ENCODE data around the gene DHRSX.
"Not testable (repeated sequence)": the region's sequence is repeated elsewhere in the genome, so short reads cannot be mapped to it uniquely, and the experiment has no call there.

The DHRSX gene

GRCh38 chrX:2519638-2520037, 18.9 kb upstream of the DHRSX start:
- not testable (repeated sequence) for DNase-seq

DNA sequence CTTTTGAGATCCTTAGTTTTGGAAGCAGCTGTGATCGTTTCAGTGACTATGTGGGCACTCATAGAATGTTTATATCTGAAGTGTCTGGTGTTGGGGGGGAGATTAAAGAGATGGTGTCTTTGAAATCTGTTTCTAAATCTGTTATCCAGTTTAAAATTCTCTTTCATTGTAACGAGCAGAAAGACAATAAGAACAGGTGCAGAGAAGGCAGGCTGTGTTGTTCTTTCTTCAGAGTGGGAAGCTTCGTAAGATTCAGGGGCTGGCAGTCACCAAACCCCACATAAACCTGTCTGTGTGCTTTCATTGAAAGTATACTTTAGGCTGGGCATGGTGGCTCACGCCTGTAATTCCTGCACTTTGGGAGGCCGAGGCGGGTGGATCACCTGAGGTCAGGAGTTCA, 16.3 kb upstream of the DHRSX start:
- DNase-seq = no peak

- DNase-seq = no peak
These were observed 15.8 kb upstream of the DHRSX start for GRCh38 chrX:2516623-2517022.

- no peak for DNase-seq
These were observed 13.4 kb upstream of the DHRSX start for GRCh38 chrX:2514131-2514530.

- no peak for DNase-seq
These were observed 12.4 kb upstream of the DHRSX start for GRCh38 chrX:2513121-2513664.

DNA sequence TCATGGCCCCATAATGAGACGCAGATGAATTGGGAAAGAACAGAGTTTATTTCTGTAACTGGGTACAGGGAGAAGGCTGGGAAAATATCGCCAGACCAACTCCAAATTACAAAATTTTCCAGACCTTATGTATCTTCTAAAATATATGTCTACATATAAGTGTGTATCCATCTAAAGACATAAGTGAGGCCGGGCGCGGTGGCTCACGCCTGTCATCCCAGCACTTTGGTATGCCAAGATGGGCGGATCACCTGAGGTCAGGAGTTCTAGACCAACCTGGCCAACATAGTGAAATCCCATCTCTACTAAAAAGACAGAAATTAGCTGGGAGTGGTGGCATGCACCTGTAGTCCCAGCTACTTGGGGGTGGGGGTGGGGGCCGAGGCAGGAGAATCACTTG, 11.7 kb upstream of the DHRSX start:
- no peak for DNase-seq

GRCh38 chrX:2511326-2511725, 10.6 kb upstream of the DHRSX start:
- DNase-seq = no peak

DNA sequence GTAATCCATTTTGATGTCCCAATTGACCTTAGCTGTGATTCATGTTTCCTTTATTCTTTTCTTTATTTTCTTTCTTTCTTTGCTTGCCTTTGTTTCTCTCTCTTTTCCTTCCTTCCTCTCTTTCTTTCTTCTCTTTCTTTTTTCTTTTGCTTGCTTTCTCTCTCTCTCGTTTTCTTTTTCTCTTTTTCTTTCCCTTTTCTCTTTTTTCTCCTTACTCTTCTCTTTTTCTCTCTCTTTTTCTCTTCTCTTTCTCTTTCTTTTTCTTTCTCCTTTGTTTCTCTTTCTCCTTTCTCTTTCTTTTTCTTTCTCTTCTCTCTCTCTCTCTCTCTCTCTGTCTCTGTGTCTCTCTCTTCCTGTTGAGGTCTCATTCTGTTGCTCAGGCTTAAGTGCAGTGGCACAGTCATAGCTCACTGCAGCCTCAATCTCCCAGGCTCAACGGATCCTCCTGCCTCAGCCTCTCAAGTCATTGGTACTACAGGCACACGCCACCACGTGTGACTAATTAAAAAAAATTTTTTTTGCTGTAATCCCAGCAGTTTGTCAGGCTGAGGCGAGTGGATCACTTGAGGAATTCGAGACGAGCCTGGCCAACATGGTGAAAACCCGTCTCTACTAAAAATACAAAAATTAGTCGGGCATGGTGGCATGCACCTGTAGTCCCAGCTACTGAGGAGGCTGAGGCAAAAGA, 8.0 kb upstream of the DHRSX start:
- no peak for DNase-seq

- no peak for DNase-seq
These were observed 7.3 kb upstream of the DHRSX start for GRCh38 chrX:2507904-2508627.

DNA sequence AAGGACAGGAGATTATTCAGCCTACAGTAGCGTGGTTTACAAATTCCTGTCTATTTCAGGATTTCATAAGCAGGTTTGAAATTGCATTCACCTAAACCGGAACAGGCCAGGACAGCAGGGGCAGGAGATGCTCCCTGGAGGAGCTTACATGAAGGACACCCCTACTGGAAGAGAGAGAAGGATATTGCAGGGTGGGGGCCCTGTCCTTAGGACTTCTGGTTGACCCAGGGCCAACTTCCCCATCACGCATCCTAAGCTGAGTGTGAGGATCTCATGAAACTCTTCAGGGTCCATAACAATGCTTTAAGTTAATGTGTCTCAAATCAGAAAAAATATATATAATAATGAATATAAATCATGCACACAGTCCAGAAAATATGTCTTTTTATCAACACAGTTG, 6.4 kb upstream of the DHRSX start:
- no peak for DNase-seq

GRCh38 chrX:2505341-2505740, 4.6 kb upstream of the DHRSX start:
- DNase-seq = not testable (repeated sequence)

- no peak for DNase-seq
These were observed 4.0 kb upstream of the DHRSX start for GRCh38 chrX:2504706-2505332.

GRCh38 chrX:2503591-2504500, 3.1 kb upstream of the DHRSX start:
- no peak for DNase-seq

DNA sequence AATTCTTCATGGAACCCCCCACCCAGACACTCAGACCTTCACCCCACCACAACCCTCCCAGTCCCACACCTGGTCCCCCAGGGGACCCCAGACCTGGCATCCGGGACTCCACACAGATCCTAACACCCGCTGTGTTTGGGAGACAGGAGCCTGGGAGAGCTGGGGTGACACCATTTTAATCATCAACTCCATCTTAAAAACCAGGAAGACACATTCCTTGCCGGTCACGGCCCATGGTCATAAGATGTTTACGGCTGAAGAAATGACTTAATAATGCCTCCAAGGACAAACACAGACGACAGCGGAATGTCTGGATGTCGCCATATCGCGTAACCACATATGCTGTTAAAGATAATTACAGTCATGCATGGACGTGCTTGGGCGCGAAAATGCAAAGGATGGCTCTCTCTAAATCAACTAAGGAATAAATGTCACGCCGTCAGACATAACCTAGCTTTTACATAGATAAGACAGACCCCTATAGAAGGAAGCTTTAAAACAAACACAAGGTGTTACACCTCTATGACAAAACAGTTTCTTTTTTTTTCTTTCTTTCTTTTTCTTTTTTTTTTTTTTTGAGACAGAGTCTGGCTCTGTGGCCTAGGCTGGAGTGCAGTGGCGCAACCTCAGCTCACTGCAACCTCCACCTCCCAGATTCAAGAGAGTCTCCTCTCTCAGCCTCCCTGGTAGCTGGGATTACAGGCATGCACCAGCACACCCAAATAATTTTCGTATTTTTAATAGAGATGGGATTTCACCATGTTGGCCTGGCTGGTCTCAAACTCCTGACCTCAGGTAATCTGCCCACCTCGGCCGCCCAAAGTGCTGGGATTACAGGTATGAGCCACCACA, 2.1 kb upstream of the DHRSX start:
- no peak for DNase-seq

DNA sequence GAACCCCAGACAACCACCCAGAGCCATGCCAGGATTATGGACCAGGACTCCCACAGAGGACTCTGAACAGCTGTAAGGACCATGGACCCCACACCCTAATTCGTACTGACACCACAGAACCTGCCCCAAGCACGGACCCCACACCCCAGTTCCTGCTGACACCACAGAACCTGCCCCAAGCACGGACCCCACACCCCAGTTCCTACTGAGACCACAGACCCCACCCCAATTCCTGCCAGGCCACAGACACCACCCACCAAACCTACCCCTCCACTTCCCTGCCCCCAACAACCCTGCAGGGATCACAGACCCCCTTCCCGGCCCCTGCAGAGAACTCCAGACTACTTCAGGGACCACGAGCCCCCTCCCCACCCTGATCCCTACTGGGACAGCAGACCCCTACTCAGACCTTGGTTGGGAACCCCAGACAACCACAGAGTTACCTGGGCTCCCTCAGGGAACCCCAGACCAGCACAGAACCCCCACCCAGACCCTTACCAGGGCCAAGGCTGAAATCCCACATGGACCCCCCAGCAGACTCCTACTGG, 1.4 kb upstream of the DHRSX start:
- no peak for DNase-seq

GRCh38 chrX:2501559-2502102, 855 bp upstream of the DHRSX start:
- DNase-seq = no peak

DNA sequence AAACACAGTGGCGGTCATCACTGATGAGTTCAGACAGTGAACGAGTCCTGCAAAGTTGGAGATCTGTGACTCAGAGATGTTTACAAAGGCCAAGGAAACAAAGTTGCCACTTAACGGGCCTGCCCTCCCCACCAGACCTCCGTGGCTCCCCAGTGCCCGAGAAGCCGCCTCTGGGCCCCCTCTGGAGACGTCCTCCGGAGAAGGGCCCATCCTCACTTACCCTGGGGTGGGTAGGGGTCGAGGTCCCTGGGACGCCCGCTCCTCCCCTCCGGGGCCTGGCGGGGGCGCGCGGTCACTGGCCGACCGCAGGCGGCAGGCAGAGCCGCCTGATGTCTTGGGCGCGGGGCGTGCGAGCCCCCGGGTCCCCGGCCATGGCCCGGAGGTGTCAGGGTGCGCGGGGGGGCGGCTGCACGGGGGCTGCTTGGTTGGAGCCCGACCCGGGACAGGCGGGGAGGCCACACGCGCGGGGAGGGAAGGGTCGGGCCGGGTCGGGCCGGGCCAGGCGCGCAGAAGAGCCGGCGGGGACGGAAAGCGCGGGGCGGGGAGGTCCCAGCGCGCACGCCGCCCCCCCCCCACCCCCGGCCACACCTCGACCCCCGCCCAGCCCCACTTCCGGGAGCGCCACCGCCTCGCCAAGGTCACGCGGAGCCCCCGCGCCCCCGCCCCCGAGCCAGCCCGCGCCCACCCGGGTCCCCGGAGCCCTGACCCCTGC, 529 bp downstream of the DHRSX start:
- no peak for DNase-seq

DNA sequence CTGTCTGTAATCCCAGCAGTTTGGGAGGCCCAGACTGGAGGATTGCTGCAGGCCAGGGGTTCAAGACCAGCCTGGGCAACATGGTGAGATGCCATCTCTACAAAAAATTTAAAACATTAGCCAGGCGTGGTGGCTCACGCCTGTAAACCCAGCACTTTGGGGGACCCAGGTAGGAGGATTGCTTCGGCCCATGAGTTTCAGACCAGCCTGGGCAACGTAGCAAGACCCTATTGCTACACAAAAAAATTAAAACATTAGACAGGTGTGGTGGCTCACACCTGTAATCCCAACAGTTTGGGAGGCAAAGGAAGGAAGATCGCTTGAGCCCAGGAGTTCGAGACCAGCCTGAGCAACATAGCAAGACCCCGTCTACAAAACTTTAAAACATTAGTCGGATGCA, 1.3 kb downstream of the DHRSX start:
- no peak for DNase-seq

GRCh38 chrX:2498781-2499302, 1.9 kb downstream of the DHRSX start:
- DNase-seq = no peak
